PFSK-1 (cell line): ENCODE measurements around the gene CORO2B.

Experiments used
- POLR2AphosphoS5 ChIP-seq: IDR thresholded peaks from 2 replicates; pipeline ENCODE4 v1.6.1; 2012; ENCODE audit warnings: low read depth, mild to moderate bottlenecking, control low read depth, low read length, moderate library complexity
- SIN3A ChIP-seq: IDR thresholded peaks from 2 replicates; pipeline ENCODE4 v1.6.1; 2012; ENCODE audit warnings: mild to moderate bottlenecking, low read length, moderate library complexity, borderline replicate concordance; ENCODE audit not compliant: insufficient read depth
- TAF1 ChIP-seq: IDR thresholded peaks from 2 replicates; pipeline ENCODE4 v1.6.1; 2012; ENCODE audit warnings: low read length, control low read depth, borderline replicate concordance; ENCODE audit not compliant: insufficient read depth

GRCh38 chr15:68586274-68586961 is 7.6 kb downstream of the CORO2B start:
- TF ChIP-seq SIN3A (peak; percentile 70; the same call in 1 of the 2 replicates), TAF1 (no peak), POLR2AphosphoS5 (no peak)
